GM18499 (cell line): ENCODE results near the gene SDF4.

Experiments
- ATAC-seq: cut with Tn5 transposase; IDR thresholded peaks from one replicate; pipeline ENCODE4 v1.9.1; 2021; ENCODE audit warnings: moderate number of reproducible peaks; ENCODE audit not compliant: insufficient read depth, unreplicated experiment

The SDF4 gene

GRCh38 chr1:1168451-1169411 is 63.1 kb downstream of the SDF4 start:
- ATAC-seq, result no peak

DNA sequence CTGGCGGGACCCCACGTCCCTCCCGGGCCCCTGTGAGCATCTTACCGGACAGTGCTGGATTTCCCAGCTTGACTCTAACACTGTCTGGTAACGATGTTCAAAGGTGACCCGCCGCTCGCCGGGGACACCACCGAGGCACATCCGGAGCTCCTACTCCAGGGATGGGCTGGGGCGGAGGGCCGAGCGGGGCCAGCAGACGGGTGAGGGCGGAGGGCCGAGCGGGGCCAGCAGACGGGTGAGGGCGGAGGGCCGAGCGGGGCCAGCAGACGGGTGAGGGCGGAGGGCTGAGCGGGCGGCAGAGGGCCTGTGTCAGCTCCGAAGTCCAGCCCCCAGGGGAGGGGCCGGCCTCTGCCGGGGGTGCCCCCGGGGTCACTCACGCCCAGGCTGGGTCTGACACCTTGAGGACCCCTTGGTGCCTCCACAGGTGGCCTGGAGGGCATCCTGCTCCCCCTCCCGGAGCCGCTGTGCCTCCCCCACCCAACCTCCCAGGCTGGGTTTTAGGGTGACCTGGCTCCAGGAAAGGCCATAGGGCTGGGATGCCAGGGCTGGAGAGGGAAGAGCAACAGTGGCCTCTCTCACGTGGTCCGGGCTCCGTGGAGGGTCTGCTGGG is 63.9 kb downstream of the SDF4 start:
- ATAC-seq, result no peak

- ATAC-seq, result no peak
These were observed 64.4 kb downstream of the SDF4 start for GRCh38 chr1:1167398-1167821.
